DMS 273 (cell line): ENCODE data around the gene CPNE7.
"Not testable (repeated sequence)": the region's sequence is repeated elsewhere in the genome, so short reads cannot be mapped to it uniquely, and the experiment has no call there.

Experiments
- DNase-seq: peaks from one replicate; lab custom pipeline; 2025; ENCODE audit not compliant: unreplicated experiment; lab: John Stamatoyannopoulos, UW

The CPNE7 gene

GRCh38 chr16:89565506-89566372 is 9.8 kb upstream of the CPNE7 start:
- peak; percentile 94 for DNase-seq

- DNase-seq = no peak
Observed at GRCh38 chr16:89567656-89568594, 7.6 kb upstream of the CPNE7 start.

DNA sequence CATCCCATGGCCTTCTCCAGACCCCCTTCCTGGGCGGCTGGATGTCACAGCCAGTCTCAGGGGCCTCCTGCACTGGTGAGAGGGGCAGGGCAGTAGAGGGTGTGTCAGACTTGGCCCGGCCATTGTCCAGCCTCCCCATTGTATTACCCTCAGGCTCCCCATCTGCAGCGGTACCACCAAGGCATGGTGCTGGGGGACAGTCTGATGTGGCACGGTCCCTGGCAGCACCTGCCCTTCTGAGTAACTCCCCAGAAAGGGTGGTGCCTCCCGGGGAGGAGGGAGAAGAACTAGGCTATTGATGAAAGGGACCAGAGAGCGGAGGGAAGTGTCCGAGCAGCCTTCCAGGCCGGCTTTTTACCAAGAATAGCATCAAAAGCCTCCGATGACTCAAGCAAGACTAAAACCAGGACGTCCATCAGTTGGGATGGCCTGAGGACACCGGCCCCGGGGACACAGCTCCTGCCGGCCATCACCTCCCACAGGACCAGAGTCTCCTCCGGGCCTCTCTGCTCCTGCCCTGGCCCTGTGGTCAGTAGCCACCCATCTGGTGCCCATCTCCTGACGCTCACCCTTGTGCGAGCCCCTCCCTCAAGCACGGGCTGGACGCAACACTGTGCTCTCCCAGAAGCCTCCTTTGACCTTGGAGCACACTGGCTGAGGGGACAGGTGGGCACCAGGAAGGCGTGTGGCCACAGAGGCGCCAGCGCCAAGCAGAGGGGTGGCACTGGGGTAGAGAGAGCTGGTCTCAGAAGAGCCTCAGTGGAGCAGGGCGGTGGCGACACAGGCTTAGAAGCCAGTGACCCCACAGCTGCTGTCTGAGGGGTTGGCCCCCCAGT is 5.8 kb upstream of the CPNE7 start:
- DNase-seq = no peak

DNA sequence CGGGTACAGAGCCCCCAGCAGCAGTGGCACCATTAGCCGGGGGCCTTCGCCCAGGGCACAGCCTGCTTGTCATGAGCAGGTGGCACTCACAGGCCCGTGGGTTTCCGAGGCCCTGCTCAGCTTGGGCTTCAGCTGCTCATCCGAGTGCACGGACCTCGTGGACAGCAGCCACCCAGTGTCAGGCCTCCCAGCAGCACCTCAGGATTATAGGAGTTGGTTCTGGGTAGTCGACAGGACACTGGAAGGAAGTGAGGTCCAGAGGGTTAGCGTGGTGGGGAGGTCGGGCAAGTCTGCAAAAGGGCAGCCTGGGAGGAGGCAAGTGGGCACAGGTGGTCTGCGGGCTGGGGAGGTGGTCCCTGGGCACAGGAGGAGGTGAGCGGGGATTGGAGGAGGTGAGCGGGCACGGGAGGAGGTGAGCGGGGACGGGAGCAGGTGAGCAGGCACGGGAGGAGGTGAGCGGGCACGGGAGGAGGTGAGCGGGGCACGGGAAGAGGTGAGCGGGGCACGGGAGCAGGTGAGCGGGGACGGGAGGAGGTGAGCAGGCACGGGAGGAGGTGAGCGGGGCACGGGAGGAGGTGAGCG is 5.1 kb upstream of the CPNE7 start:
- DNase-seq = no peak

DNA sequence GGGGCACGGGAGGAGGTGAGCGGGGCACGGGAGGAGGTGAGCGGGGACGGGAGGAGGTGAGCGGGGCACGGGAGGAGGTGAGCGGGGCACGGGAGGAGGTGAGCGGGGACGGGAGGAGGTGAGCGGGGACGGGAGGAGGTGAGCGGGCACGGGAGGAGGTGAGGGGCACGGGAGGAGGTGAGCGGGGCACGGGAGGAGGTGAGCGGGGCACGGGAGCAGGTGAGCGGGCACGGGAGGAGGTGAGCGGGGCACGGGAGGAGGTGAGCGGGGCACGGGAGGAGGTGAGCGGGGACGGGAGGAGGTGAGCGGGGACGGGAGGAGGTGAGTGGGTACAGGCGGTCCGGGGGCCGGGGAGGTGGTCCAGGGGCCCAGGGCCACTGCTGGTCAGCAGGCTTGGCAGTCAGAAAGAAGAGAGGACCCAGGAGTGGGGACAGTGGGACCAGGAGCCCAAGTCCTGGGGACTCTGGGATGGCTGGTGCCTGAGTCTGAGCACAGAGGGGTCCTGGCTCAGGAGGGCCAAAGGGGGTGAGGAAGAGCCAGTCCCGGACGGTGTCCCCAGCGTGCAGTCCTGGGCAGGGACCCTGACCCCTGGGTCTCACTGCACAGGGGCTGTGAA is 4.5 kb upstream of the CPNE7 start:
- DNase-seq = not testable (repeated sequence)

DNA sequence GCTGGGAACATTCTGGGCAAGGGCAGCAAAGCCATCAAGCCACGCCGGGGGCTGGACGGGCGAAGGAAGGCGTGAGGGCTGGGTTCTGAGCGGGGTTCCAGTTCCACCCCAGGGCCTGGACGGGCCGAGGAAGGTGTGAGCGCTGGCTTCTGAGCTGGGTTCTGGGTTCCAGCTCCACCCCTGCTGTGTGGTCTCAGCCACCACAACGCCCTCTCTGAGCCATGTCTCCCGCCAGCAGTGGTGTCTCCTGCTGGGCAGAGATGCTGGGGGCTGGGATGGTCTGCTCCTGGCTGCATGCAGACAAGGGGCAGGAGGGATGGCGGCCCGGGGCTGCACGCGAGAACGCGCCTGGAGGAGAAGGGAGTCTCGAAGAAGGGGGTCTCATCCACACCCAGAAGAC is 3.9 kb upstream of the CPNE7 start:
- no peak for DNase-seq

GRCh38 chr16:89572073-89572484 is 3.5 kb upstream of the CPNE7 start:
- DNase-seq = no peak

DNA sequence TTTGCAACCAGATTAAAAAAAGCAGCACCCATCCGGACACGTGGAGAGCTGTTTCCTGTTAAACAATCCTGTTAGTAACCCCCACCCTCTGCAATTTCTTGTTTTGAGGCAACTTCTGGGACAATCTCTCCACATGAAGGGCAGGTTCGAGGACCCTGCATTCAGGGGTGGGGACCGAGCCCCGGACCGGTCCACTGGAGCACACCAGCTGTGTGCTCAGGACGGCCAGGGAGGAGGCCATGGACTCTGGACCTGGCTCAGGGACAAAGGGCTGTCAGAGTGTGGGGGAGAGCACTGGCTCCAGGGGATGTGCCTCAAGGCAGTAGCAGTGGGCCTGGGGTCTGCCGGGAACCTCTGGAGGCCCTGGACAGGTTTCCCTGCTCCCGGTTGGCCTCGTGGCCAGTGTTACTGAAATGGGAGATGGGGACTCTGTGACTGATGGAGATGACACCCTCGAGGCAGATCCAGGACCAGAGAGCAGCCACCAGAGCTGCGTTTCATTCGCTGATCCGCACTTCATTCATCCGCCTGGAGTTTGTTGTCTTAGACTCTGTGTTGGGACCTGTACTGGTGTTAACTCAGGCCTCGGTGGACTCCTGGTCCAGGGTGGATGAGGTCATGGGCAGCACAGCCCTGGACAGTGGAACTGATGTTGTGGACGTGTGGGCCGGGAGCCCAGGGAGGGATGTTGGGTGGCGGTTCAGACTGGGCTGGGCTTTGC is 2.9 kb upstream of the CPNE7 start:
- DNase-seq = no peak

DNA sequence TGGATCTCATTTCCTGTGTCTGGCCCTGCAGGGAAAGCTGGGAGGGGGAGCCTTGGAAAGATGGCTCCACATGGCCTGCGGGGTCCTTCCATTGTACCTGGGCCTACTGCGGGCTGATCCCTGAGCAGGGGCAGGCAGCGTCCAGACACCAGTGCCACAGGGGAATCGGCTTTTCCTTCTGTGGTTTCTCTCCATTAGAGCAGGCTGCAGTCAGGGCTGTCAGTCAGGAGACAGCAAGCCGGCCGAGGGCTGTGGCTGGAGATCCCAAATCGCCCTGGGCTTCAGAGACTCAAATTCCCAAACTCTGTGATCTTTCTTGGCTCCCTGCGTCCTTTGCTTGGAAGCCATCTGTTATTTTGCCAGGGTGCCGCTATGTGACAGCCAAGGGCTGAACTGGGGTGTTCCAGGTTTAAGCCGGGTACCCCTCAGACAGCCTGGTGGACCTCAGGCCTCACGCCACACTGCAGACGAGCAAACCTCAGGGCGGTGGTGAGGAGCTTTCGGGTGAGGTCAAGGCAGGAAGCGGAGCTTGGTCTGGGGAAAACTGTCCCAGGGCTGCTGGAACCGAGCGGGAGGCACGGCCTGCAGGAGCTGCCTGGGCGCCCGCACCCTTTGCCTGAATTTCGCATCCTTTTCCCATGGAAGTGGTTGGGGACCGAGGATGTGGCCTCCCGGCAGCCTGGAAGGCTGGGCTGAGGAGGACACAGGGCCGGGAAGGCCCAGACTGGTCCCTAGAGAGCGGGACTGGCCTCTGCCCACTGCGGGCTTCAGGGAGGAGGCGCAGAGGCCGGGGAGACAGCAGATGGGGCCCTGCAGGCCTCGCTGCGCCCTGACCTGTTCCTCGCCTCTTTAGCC is 1.5 kb upstream of the CPNE7 start:
- DNase-seq = peak; percentile 64

DNA sequence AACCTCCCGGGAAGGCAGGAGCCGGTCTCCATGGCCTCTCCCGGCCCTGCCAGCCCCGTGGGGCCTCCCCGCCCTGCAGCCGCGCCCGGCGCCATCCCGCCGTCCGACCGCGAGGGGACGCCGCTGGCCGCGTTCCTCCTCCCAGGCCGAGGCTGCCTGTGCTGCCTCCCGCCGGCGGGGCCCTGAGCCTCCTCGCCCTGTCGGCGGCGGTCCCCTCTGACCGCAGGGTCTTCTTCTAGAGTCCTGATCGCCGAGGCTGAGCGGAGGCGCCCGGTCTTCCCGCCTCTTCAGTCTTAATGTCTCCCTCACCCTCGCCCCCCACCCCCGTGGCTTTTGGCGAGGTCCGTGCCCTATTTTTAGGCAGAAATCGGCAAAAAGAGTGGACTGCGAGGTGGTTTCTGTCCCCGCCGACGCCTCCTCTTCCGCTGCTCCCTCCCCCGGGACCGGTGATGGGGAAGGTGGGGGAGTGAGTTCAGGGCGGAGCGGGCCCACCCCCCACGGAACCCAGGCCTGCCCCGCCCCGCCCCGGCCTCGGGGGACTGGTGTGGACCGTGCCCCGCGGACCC is 794 bp upstream of the CPNE7 start:
- peak; percentile 93 for DNase-seq

GRCh38 chr16:89576153-89577054 is 846 bp downstream of the CPNE7 start:
- DNase-seq = no peak

GRCh38 chr16:89577055-89577759 is 1.6 kb downstream of the CPNE7 start:
- DNase-seq = no peak

DNA sequence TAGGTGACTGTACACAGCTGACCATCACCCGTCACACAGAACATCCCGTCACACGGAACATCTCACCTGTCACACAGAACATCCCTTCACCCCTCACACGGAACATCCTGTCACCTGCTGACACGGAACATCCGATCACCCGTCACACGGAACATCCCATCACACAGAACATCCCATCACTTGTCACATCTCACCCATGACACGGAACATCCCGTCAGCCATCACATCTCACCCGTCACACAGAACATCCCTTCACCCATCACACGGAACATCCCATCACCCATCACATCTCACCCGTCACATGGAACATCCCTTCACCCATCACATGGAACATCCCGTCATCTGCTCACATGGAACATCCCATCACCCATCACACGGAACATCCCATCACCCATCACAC is 3.8 kb downstream of the CPNE7 start:
- no peak for DNase-seq

DNA sequence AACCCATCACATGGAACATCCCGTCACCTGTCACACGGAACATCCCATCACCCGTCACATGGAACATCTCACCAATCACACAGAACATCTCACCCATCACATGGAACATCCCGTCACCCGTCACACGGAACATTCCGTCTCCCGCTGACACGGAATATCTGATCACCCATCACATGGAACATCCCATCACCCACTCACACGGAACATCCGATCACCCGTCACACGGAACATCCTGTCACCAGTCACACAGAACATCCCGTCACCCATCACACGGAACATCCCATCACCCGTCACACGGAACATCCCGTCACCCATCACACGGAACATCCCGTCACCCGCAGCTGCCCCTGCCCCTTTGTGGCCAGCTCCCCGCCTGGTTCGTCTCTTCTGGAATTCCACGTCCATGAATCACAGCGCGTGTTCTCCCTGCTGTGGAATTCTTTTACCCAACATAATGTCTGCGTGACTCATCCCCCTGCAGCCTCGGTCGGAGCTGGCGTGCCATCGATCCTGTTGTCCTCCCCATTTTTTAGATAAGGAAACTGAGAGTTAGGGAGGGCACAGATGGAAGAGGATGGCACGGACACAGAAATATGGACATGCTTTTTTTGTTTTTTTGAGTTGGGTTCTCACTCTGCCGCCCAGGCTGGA is 5.6 kb downstream of the CPNE7 start:
- no peak for DNase-seq

DNA sequence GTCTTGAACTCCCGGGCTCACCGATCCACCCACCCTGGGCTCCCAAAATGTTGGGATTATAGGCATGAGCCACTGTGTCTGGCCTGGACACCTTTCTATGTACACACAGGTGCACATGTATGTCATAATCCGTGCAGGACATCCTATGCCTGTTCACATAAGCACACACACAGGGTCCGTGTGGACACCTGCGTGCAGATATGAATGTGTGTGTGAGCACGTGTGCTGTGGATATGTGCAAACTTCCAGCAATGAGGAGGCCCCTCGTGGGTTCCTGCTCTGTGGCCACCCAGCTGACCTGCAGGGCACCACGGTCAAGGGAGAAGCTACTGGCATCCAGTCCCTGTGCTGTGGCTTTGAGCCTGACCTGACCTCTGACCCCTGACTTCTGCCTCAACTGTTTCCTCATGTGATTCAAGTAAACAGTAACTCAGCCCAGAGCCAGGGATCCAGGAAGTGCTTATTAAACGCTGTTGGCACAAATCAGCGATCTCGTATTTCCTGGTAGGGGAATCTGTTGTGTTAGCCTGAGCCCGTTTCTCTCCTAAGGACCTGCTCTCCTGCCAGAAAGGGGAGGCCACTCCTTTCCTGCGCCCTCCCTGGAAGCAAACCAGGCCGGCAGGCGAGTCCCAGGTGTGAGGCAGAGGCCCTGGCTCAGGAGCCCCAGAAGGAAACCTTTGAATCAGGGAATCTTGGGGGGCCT is 6.5 kb downstream of the CPNE7 start:
- DNase-seq = no peak
